H9 (cell line): ENCODE measurements around the gene ELAC2. TPM values are rescaled to one million over a fixed set of nuclear protein-coding genes. Genes with fewer than 3 reads are reported as not detected.

Experiments used
- DNase-seq: peaks from one replicate; pipeline ENCODE4 v3.0.0-alpha.2; 2017
- H2AFZ ChIP-seq: one replicate; pipeline ENCODE4 v1.6.1; 2013; ENCODE audit warnings: mild to moderate bottlenecking, low read length, control low read depth, moderate library complexity
- H2AK5ac ChIP-seq: 2 replicates; pipeline ENCODE4 v1.6.1; 2013; ENCODE audit warnings: low read length, control low read depth, mixed read lengths; ENCODE audit not compliant: insufficient read length
- H2BK120ac ChIP-seq: one replicate; pipeline ENCODE4 v1.6.1; 2013; ENCODE audit warnings: low read depth, mild to moderate bottlenecking, low read length, control low read depth, inconsistent platforms; ENCODE audit not compliant: poor library complexity, severe bottlenecking
- H2BK12ac ChIP-seq: 2 replicates; pipeline ENCODE4 v1.6.1; 2013; ENCODE audit warnings: low read length, control low read depth, mixed read lengths, low read depth; ENCODE audit not compliant: insufficient read length
- H2BK15ac ChIP-seq: 2 replicates; pipeline ENCODE4 v1.6.1; 2013; ENCODE audit warnings: low read depth, low read length, control low read depth
- H2BK20ac ChIP-seq: one replicate; pipeline ENCODE4 v1.6.1; 2013; ENCODE audit warnings: low read depth, mild to moderate bottlenecking, low read length, control low read depth, inconsistent platforms; ENCODE audit not compliant: poor library complexity, severe bottlenecking
- H2BK5ac ChIP-seq: 2 replicates; pipeline ENCODE4 v1.6.1; 2013; ENCODE audit warnings: low read length, control low read depth, mixed read lengths; ENCODE audit not compliant: insufficient read length
- H3K14ac ChIP-seq: 2 replicates; pipeline ENCODE4 v1.6.1; 2013; ENCODE audit warnings: low read length, control low read depth; ENCODE audit not compliant: insufficient read depth
- H3K18ac ChIP-seq: 2 replicates; pipeline ENCODE4 v1.6.1; 2013; ENCODE audit warnings: low read depth, mild to moderate bottlenecking, mixed read lengths, low read length, control low read depth; ENCODE audit not compliant: insufficient read length
- H3K23ac ChIP-seq: 2 replicates; pipeline ENCODE4 v1.6.1; 2013; ENCODE audit warnings: low read length, control low read depth, mixed read lengths, low read depth; ENCODE audit not compliant: insufficient read length
- H3K23me2 ChIP-seq: 2 replicates; pipeline ENCODE4 v1.6.1; 2013; ENCODE audit warnings: low read depth, mild to moderate bottlenecking, mixed read lengths, low read length, control low read depth; ENCODE audit not compliant: insufficient read length, poor library complexity, severe bottlenecking
- H3K27ac ChIP-seq: 2 replicates; pipeline ENCODE4 v1.5.1; 2013; ENCODE audit warnings: low read length, control low read depth, mixed read lengths, low read depth; ENCODE audit not compliant: insufficient read length
- H3K27me3 ChIP-seq: 2 replicates; pipeline ENCODE4 v1.6.1; 2013; ENCODE audit warnings: low read length, control low read depth, inconsistent platforms; ENCODE audit not compliant: insufficient read depth
- H3K4ac ChIP-seq: 2 replicates; pipeline ENCODE4 v1.6.1; 2013; ENCODE audit warnings: low read depth, mild to moderate bottlenecking, control low read depth, inconsistent platforms, low read length, moderate library complexity
- H3K4me1 ChIP-seq: 2 replicates; pipeline ENCODE4 v1.6.1; 2013; ENCODE audit warnings: low read length, control low read depth, inconsistent platforms; ENCODE audit not compliant: insufficient read depth
- H3K4me2 ChIP-seq: 2 replicates; pipeline ENCODE4 v1.6.1; 2013; ENCODE audit warnings: low read length, control low read depth, mixed read lengths; ENCODE audit not compliant: insufficient read length, insufficient read depth
- H3K56ac ChIP-seq: 2 replicates; pipeline ENCODE4 v1.6.1; 2013; ENCODE audit warnings: low read depth, mild to moderate bottlenecking, mixed read lengths, low read length, control low read depth; ENCODE audit not compliant: insufficient read length
- H3K79me1 ChIP-seq: 2 replicates; pipeline ENCODE4 v1.6.1; 2013; ENCODE audit warnings: low read depth, mild to moderate bottlenecking, moderate library complexity, low read length, control low read depth, inconsistent platforms; ENCODE audit not compliant: insufficient read depth, poor library complexity, severe bottlenecking
- H3K79me2 ChIP-seq: 2 replicates; pipeline ENCODE4 v1.6.1; 2013; ENCODE audit warnings: low read length, control low read depth, inconsistent platforms; ENCODE audit not compliant: insufficient read depth
- H3K9ac ChIP-seq: 2 replicates; pipeline ENCODE4 v1.6.1; 2013; ENCODE audit warnings: low read length, control low read depth, mixed read lengths; ENCODE audit not compliant: insufficient read length; ENCODE audit errors: extremely low read depth
- H3K9me3 ChIP-seq: one replicate; pipeline ENCODE4 v1.6.1; 2013; ENCODE audit warnings: low read depth, low read length, inconsistent platforms; ENCODE audit not compliant: control insufficient read depth
- H3T11ph ChIP-seq: one replicate; pipeline ENCODE4 v1.6.1; 2013; ENCODE audit warnings: mild to moderate bottlenecking, low read length, control low read depth, inconsistent platforms
- H4K20me1 ChIP-seq: one replicate; pipeline ENCODE4 v1.6.1; 2013; ENCODE audit not compliant: control insufficient read depth, insufficient read length, insufficient read depth
- H4K5ac ChIP-seq: 2 replicates; pipeline ENCODE4 v1.6.1; 2013; ENCODE audit warnings: low read depth, mild to moderate bottlenecking, mixed read lengths, low read length, control low read depth; ENCODE audit not compliant: insufficient read length
- H4K8ac ChIP-seq: replicated peaks from 2 replicates; pipeline ENCODE4 v1.6.1; 2013; ENCODE audit warnings: low read length, control low read depth, mixed read lengths, low read depth; ENCODE audit not compliant: insufficient read length
- H4K91ac ChIP-seq: 2 replicates; pipeline ENCODE4 v1.6.1; 2013; ENCODE audit warnings: low read depth, mild to moderate bottlenecking, moderate library complexity, mixed read lengths, low read length, control low read depth; ENCODE audit not compliant: insufficient read length
- H3K27ac Mint-ChIP-seq, 3 experiments: 2 replicates in 2 of 3; 3 replicates in 1 of 3; pipeline ENCODE4 v1.8.0; 2020 to 2021; ENCODE audit warnings: mixed read lengths in 3 of 3, mild to moderate bottlenecking in 1 of 3, moderate library complexity in 1 of 3
- H3K27me3 Mint-ChIP-seq: 2 replicates; pipeline ENCODE4 v1.8.0; 2021; ENCODE audit warnings: low read depth, mild to moderate bottlenecking, moderate library complexity, mixed read lengths
- H3K36me3 Mint-ChIP-seq, 3 experiments: 2 replicates in 2 of 3; 3 replicates in 1 of 3; pipeline ENCODE4 v1.8.0; 2020 to 2021; ENCODE audit warnings: low read depth in 3 of 3, mixed read lengths in 3 of 3; ENCODE audit not compliant: insufficient read depth in 1 of 3
- H3K4me1 Mint-ChIP-seq, 2 experiments: 2 replicates each; pipeline ENCODE4 v1.8.0; 2020; ENCODE audit warnings: mixed read lengths in 2 of 2
- H3K4me3 Mint-ChIP-seq, 2 experiments: 2 replicates in 1 of 2; 3 replicates in 1 of 2; pipeline ENCODE4 v1.8.0; 2020 to 2021; ENCODE audit warnings: mild to moderate bottlenecking in 2 of 2, mixed read lengths in 2 of 2, moderate library complexity in 1 of 2
- H3K9me3 Mint-ChIP-seq, 2 experiments: 2 replicates in 1 of 2; 3 replicates in 1 of 2; pipeline ENCODE4 v1.8.0; 2020; ENCODE audit warnings: mild to moderate bottlenecking in 2 of 2, mixed read lengths in 2 of 2, moderate library complexity in 1 of 2
- WGBS: extraction: QIAGEN DNeasy Blood & Tissue Kit; methylation state at CpG from one replicate; pipeline ENCODE4 v1.1.7; 2013; ENCODE audit warnings: missing lambda C conversion rate, low lambda C conversion rate, mixed read lengths; ENCODE audit not compliant: insufficient read length; ENCODE audit errors: extremely low coverage; 5-methylcytosine and 5-hydroxymethylcytosine counted together
- total RNA-seq: library from RNA; stranded (reverse); gene quantifications from 2 replicates; pipeline ENCODE4 v1.2.1, GENCODE V29; 2021
- TF ChIP-seq, protein P1 (sequence below): fragments of 200-600 bp; sonication (generic); conservative IDR thresholded peaks from 3 replicates; pipeline ENCODE4 v1.8.0; 2021; ENCODE audit warnings: antibody characterized with exemption, mild to moderate bottlenecking

ELAC2 gene
- total RNA-seq, 1 experiment from 2014 or later: 90.7 TPM

DNA sequence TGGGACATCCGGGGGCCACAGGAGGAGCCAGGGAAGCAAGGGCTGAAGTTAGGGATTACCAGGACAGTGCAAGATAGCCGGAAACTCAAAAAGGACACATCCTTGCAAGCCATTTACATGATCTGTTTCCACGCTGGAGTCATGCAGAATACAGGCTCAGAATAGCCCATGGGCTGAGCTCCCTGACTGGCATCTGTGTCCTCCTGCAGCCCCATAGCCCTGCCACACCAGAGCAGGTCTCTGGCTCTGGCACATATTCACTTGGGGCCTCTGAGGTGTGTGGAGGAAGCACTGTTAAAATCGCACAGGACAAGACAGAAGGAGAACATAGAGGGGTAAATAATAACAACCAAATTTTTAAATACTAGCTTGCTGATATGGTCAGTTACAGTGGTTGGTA is 65.8 kb downstream of the ELAC2 start:
- Histone ChIP-seq H4K5ac (no peak overlapping the region), H4K8ac (no peak overlapping the region), H3K27ac (no peak overlapping the region), H3K18ac (no peak overlapping the region), H3K79me2 (no peaks in the 10 kb centered on the region), H3K27me3 (no peaks in the 10 kb centered on the region), H3K79me1 (no peaks in the 10 kb centered on the region), H3K4me1 (no peaks in the 10 kb centered on the region), H2AK5ac (no peak overlapping the region), H3K56ac (no peak overlapping the region), H3K14ac (no peak overlapping the region), H3K4ac (no peak overlapping the region), H4K91ac (no peak overlapping the region), H3K9ac (no peak overlapping the region), H2AFZ (no peak overlapping the region), H2BK12ac (no peak overlapping the region), H4K20me1 (no peaks in the 10 kb centered on the region), H3K23me2 (no peaks in the 10 kb centered on the region), H2BK5ac (no peak overlapping the region), H3T11ph (no peak overlapping the region), H2BK15ac (no peak overlapping the region), H2BK20ac (no peak overlapping the region), H3K9me3 (no peaks in the 10 kb centered on the region), H3K23ac (no peak overlapping the region), H3K4me2 (no peak overlapping the region), H2BK120ac (no peak overlapping the region)
- WGBS: no CpG with 5 or more reads among the region's 4 CpGs
- TF ChIP-seq, protein P1, sequence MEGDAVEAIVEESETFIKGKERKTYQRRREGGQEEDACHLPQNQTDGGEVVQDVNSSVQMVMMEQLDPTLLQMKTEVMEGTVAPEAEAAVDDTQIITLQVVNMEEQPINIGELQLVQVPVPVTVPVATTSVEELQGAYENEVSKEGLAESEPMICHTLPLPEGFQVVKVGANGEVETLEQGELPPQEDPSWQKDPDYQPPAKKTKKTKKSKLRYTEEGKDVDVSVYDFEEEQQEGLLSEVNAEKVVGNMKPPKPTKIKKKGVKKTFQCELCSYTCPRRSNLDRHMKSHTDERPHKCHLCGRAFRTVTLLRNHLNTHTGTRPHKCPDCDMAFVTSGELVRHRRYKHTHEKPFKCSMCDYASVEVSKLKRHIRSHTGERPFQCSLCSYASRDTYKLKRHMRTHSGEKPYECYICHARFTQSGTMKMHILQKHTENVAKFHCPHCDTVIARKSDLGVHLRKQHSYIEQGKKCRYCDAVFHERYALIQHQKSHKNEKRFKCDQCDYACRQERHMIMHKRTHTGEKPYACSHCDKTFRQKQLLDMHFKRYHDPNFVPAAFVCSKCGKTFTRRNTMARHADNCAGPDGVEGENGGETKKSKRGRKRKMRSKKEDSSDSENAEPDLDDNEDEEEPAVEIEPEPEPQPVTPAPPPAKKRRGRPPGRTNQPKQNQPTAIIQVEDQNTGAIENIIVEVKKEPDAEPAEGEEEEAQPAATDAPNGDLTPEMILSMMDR: no peak
- Mint-ChIP-seq H3K4me1 (no peaks in the 10 kb centered on the region), H3K27ac (no peak overlapping the region), H3K27me3 (no peaks in the 10 kb centered on the region), H3K9me3 (0 out of 5 replicates have a peak, but pooled peaks cover 0 to 2% of the 10 kb centered on the region in 2 experiments), H3K36me3 (peaks cover 43 to 66% (median 58%) of the 10 kb centered on the region in 3 experiments), H3K4me3 (no peak overlapping the region)
- DNase-seq: no peak
